Neutrophil (primary cell): Measurements from ENCODE around the gene POLG.

Experiments used
- H3K27ac ChIP-seq: fragments of 200-600 bp; sonication (generic); 2 replicates; pipeline ENCODE4 v1.5.1; 2016; ENCODE audit warnings: mild to moderate bottlenecking, moderate library complexity
- H3K27me3 ChIP-seq: fragments of 200-600 bp; sonication (generic); 2 replicates; pipeline ENCODE4 v1.6.0; 2016; ENCODE audit warnings: mild to moderate bottlenecking
- H3K36me3 ChIP-seq: fragments of 200-600 bp; sonication (generic); 2 replicates; pipeline ENCODE4 v1.5.1; 2017
- H3K4me1 ChIP-seq, 2 experiments: fragments of 200-600 bp in 1 of 2; sonication (generic) in 1 of 2; 1 replicate in 1 of 2; 2 replicates in 1 of 2; pipeline versions ENCODE4 v1.5.1 to v1.6.1; 2013 to 2016; ENCODE audit warnings: low read depth in 1 of 2, low read length in 1 of 2, mild to moderate bottlenecking in 1 of 2, moderate library complexity in 1 of 2; ENCODE audit not compliant: control insufficient read depth in 1 of 2, insufficient read depth in 1 of 2
- H3K4me3 ChIP-seq, 2 experiments: fragments of 200-600 bp in 1 of 2; sonication (generic) in 1 of 2; 1 replicate in 1 of 2; 2 replicates in 1 of 2; pipeline ENCODE4 v1.5.1; 2013 to 2016; ENCODE audit warnings: low read depth in 1 of 2, low read length in 1 of 2, mild to moderate bottlenecking in 1 of 2, moderate library complexity in 1 of 2
- H3K9me3 ChIP-seq: fragments of 200-600 bp; sonication (generic); 2 replicates; pipeline ENCODE4 v1.5.1; 2016
- CTCF ChIP-seq: fragments of 200-600 bp; sonication (generic); IDR thresholded peaks from 2 replicates; pipeline ENCODE4 v1.5.1; 2016; ENCODE audit warnings: antibody characterized with exemption

The POLG gene

GRCh38 chr15:89360294-89360971 lies 25.8 kb upstream of the POLG start:
- Histone ChIP-seq H3K4me1 (peaks cover 15 to 40% of the 10 kb centered on the region in 2 experiments), H3K4me3 (no peak overlapping the region), H3K27me3 (peaks cover 100% of the 10 kb centered on the region), H3K36me3 (no peaks in the 10 kb centered on the region), H3K9me3 (no peaks in the 10 kb centered on the region), H3K27ac (no peak overlapping the region)
- no peak for TF ChIP-seq CTCF

- Histone ChIP-seq H3K27me3 (peaks cover 100% of the 10 kb centered on the region), H3K27ac (no peak overlapping the region), H3K9me3 (no peaks in the 10 kb centered on the region), H3K36me3 (no peaks in the 10 kb centered on the region), H3K4me1 (peaks cover 15 to 40% of the 10 kb centered on the region in 2 experiments), H3K4me3 (no peak overlapping the region)
- no peak for TF ChIP-seq CTCF
Measured at GRCh38 chr15:89359471-89360293, 25.1 kb upstream of the POLG start.

GRCh38 chr15:89358755-89359439 lies 24.3 kb upstream of the POLG start:
- no peak overlapping the region for H3K27ac ChIP-seq
- no peaks in the 10 kb centered on the region for H3K9me3 ChIP-seq
- peaks cover 9 to 33% of the 10 kb centered on the region in 2 experiments for H3K4me1 ChIP-seq
- TF ChIP-seq CTCF = peak; percentile 98
- peak overlapping the region; percentile 58 to 69 for H3K4me3 ChIP-seq
- H3K27me3 ChIP-seq = peaks cover 100% of the 10 kb centered on the region
- no peaks in the 10 kb centered on the region for H3K36me3 ChIP-seq

GRCh38 chr15:89358435-89358754 lies 23.8 kb upstream of the POLG start:
- Histone ChIP-seq H3K27ac (no peak overlapping the region), H3K4me3 (peak overlapping the region; percentile 58 to 69), H3K36me3 (no peaks in the 10 kb centered on the region), H3K27me3 (peaks cover 100% of the 10 kb centered on the region), H3K4me1 (peaks cover 4 to 30% of the 10 kb centered on the region in 2 experiments), H3K9me3 (no peaks in the 10 kb centered on the region)
- TF ChIP-seq CTCF = no peak

GRCh38 chr15:89356634-89357298 lies 22.1 kb upstream of the POLG start:
- H3K27me3 ChIP-seq = peaks cover 100% of the 10 kb centered on the region
- no peak overlapping the region for H3K27ac ChIP-seq
- H3K4me3 ChIP-seq = no peak overlapping the region
- H3K4me1 ChIP-seq = peaks cover 0 to 14% of the 10 kb centered on the region in 2 experiments
- TF ChIP-seq CTCF = no peak
- H3K9me3 ChIP-seq = no peaks in the 10 kb centered on the region
- H3K36me3 ChIP-seq = no peaks in the 10 kb centered on the region
